Amniotic epithelial cell (primary cell): ENCODE measurements around the gene C3orf70.

ENCODE experiments used
- DNase-seq: peaks from one replicate; pipeline ENCODE4 v3.0.0-alpha.2; 2010; ENCODE audit warnings: low read depth

Gene C3orf70

DNA sequence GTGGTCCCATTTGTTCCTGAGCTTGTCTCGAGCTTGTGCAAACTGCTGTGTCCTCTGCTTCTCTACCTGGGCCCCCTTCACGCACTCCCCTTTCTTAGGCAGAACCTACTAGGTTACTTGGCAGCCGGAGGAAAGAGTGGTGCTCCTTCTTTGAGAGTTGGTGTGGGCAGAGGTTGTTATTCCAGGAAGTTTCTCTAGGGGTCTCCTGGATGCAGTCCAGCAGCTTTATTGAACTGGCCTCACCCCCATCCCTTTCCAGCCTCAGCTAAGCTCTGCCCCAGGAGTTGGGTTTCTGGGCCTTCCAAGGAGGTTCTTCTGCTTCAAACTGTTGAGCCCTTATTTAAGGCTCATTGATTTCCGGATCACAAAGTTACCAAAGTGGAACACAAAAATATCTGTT is 103.2 kb downstream of the C3orf70 start:
- DNase-seq, result no peak

DNA sequence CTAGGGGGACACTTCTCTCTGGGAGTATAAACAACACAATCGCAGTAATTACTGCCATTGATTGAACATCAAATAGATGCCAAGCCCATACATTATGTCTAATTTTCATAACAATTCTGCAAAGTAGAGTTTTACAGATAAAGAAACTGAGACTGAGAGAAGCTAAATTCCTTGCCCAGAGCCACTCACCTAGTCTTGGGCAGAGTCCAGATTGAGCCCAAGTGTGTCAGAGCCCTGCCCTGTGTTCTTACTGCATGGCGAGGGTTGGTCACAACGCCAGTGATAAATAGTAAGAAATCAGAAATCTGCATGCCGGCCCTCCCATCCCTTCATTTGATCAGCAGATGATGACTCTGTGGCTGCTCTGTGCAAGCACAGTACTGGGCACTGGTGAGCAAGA is 106.3 kb downstream of the C3orf70 start:
- DNase-seq, result no peak

DNA sequence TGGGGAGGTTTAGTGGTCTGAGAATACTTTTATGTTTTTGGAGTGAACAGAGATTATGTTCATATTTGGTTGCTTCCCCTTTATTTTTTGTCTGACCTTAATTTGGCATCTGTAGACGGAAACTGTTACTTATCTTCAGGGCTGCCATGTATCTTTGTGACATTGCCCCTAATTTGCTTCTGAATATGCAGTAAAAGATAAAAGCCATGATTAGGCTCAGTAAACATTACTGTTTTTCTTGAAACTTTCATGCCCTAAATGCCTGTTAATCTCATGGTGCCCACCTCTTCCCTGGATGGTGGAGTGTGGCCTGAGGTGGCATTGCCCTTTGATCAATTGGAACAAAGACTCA is 106.7 kb downstream of the C3orf70 start:
- no peak for DNase-seq

DNA sequence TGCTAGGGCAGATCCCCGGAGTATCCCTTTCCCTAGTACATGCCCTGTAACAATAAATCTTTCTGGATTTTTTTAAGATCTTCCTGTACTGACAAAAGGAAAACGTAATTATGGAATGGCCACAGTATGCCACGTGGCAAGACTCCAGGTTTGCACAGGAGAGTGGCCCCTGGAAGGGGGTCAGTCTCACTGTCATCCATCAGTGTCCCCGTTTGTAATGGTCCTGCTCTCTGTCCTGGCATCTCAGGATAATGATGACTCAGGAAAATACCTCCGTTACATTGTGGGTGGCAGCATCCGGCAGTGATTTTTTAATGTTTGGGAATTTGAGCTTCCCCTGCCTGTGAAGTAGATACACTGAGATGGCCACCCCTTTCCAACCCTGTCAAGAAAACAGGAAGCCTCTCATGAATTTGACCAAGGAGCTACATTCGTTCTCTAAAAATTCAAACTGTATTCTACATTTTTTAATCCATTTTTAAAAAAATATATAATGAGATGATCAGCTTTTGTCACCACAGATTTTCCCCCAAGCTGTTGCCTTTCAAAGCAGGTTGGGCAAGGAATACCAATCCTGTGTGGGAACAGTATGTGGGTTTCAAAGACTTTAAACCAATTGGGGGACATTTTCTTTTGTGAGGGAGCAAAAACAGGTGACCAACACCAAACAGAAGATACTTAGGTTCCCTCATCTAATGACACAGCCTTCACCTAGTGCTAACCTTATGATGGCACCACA is 110.4 kb downstream of the C3orf70 start:
- no peak for DNase-seq

DNA sequence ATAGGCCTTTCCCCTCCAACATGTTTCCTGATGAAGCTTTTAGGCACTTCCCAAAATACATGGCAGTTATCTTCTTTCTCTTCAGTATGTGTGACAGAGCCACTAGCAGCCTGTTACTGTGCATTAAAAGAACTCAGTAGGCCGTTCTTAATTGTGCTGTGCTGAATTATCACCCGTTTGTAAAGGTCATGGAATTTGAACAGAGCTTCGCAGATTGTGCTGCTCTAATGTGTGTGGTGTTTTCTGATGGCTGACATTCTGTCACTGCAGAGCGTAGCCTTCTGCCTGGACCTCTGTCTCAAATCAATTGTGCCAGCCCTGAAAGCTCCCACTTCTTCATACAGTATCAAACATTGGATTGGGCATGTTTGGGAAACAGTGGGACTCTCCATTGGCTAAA is 111.3 kb downstream of the C3orf70 start:
- no peak for DNase-seq

DNA sequence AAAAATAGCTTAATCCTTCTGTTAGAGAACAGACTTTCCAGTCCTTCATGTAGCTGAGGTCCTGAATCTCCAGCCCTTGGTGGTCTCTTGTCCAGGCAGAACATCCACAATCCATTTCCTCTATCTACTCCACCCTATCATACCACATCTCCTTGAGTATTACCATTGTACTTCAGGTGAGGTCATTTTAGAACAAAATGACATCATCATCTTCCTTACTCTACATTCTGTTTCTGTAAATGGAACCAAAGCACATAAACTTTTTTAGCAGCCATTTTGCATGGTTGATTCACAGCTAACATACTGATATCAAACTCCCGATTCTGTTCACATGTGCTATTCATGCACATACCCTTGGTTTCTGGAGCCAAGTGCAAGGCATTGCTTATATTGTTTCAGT is 112.4 kb downstream of the C3orf70 start:
- no peak for DNase-seq

DNA sequence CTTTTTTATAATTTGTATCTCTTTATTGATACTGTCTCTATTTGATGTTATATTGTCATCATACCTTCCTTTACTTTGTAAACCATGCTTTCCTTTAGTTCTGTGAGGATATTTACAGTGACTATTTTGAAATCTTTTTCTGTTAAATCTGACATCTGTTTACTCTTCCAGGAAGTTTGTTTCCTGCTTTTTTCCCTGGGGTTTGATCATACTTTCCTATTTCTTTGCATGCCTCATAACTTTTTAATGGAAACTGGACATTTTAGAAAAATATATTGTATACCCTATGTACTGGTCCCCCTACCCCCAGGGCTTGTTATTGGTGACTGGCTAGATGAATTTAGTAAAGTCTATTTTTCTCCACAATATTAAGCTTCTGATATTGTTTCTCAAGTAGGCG is 115.1 kb downstream of the C3orf70 start:
- DNase-seq, result no peak

DNA sequence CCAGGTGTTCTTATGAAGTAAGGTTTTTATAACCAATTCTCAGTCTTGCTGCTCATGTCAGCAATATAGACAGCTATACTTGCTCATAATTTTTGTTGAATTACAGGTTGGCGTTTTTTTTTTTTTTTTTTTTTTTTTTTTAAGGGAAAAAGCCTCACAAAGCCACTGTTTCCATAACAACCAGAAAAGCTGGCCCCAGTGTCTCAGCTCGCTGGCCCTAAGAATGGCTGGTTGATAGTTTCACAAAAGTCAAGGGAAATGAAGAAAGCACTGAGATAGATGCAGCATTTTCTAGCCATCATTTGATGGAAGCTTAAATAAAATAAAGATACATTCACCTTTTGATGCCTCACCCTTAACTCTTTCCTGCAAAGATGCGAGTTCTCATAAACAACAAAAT is 121.9 kb downstream of the C3orf70 start:
- DNase-seq, result no peak

DNA sequence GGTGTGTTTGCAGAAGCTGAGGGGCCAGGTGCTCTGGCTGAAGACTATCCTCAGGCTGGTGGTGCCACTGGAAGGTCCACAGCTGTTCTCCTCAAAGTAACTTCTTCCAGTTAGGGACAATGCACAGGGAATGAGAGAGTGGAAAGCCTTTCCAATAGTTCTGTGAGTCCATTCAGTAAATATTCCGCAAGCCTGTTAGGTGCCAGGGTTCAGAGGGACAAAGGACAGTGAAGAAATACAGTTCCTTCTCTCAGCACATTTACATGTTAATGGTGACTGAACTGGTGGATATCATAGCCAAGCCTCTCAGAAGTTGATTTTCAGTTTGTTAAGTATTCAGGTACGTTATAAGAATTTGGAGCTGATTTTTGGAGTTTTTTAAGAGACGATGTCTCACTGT is 122.5 kb downstream of the C3orf70 start:
- no peak for DNase-seq

DNA sequence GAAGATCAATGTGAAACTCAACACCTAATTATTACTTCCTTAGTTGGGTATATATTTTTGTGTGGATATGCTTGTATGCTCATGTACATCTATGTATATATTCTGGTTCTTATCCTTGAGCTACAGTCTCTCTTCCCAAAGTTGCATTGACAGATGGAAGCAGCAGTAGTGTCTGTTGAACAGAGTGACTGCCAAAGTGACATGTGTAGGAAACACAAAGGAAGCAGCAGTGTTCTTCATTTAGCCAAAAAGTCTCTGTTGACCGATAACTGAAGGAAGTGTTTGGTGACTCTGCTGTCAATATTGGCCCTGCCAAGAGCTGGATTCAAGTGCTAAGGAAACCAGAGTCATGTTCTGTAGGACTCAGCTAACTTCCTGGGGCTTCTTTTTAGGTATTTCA is 123.8 kb downstream of the C3orf70 start:
- no peak for DNase-seq

DNA sequence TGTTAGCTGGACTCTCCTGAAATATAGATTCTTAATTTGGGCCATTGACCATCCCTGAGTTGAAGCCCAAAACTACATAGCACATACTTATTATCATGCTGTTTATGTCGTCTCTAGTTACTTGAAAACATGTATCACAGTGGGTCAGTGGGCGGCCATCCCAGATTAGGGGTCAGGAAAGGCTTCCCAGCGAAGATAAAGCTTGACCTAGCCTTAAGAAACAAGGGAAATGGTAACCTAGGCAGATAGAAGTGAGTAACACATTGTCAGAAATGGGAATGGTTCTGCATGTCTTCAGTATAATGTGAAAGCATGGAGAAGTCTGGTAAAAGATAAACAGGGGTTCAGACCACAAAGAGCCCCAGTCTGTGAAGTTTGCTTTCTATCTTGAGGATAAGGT is 124.7 kb downstream of the C3orf70 start:
- DNase-seq, result no peak
